ENCODE results near the gene HRC. TPM values are rescaled to one million over a fixed set of nuclear protein-coding genes. Genes with fewer than 3 reads are reported as not detected.

The HRC gene
- total RNA-seq, 2 experiments from 2014 or later = not detected

Other genes starting within 250 kb of the HRC start
- gene DHDH, start 221.7 kb downstream of the HRC start, total RNA-seq = 1 to 10 TPM in 1 of 2 experiments, under 1 TPM in 1; 0.96 to 1.1 TPM
- 100 to 1,000 TPM; 359 to 377 TPM for gene BAX, start 200.5 kb downstream of the HRC start, total RNA-seq
- 1,000 to 10,000 TPM; 1,380 to 1,403 TPM for gene FTL, start 190.1 kb downstream of the HRC start, total RNA-seq
- 10 to 100 TPM; 44.0 to 65.5 TPM for gene GYS1, start 162.1 kb downstream of the HRC start, total RNA-seq
- 100 to 1,000 TPM; 124 to 125 TPM for gene RUVBL2, start 161.5 kb downstream of the HRC start, total RNA-seq
- gene LHB, start 138.3 kb downstream of the HRC start, total RNA-seq = not detected
- gene CGB3, start 131.1 kb downstream of the HRC start, total RNA-seq = not detected
- not detected for gene CGB2, start 123.5 kb downstream of the HRC start, total RNA-seq
- gene CGB1, start 118.5 kb downstream of the HRC start, total RNA-seq = not detected
- not detected for gene CGB5, start 111.5 kb downstream of the HRC start, total RNA-seq
- gene CGB8, start 106.3 kb downstream of the HRC start, total RNA-seq = not detected
- gene CGB7, start 97.6 kb downstream of the HRC start, total RNA-seq = not detected
- gene NTF4, start 90.6 kb downstream of the HRC start, total RNA-seq = not detected
- not detected for gene KCNA7, start 82.7 kb downstream of the HRC start, total RNA-seq
- 100 to 1,000 TPM; 222 to 224 TPM for gene SNRNP70, start 69.9 kb downstream of the HRC start, total RNA-seq
- 1 to 10 TPM; 3.3 to 5.7 TPM for gene LIN7B, start 41.0 kb downstream of the HRC start, total RNA-seq
- 1 to 10 TPM; 1.6 to 1.8 TPM for gene C19orf73, start 36.3 kb downstream of the HRC start, total RNA-seq
- gene PPFIA3, start 35.9 kb downstream of the HRC start, total RNA-seq = 1 to 10 TPM; 1.7 to 3.6 TPM
- under 1 TPM in 1 of 2 experiments, not detected in 1; 0.14 TPM for gene TRPM4, start 2.4 kb upstream of the HRC start, total RNA-seq
- 1 to 10 TPM; 2.5 to 2.7 TPM for gene SLC6A16, start 169.8 kb upstream of the HRC start, total RNA-seq
- 100 to 1,000 TPM; 126 to 177 TPM for gene CD37, start 180.0 kb upstream of the HRC start, total RNA-seq
- gene TEAD2, start 207.0 kb upstream of the HRC start, total RNA-seq = not detected
- gene DKKL1, start 208.5 kb upstream of the HRC start, total RNA-seq = not detected
- gene KASH5, start 232.9 kb upstream of the HRC start, total RNA-seq = under 1 TPM in 1 of 2 experiments, not detected in 1; 0.64 TPM

Measured in activated CD8-positive, alpha-beta memory T cell treated with anti-CD3 and anti-CD28 coated beads, Interleukin-2, amount 10 ng/mL, durations not matched to agents 7 days and 5 days (primary cell).